ENCODE measurements around the gene TMEM120B.
"Not testable (repeated sequence)": the region's sequence is repeated elsewhere in the genome, so short reads cannot be mapped to it uniquely, and the experiment has no call there.

Gene TMEM120B

GRCh38 chr12:121712461-121713256, at the start of gene TMEM120B:
TSS of gene TMEM120B (plus strand) at chr12:121712752. CDS start at chr12:121712896, 144 bp downstream.
- Histone ChIP-seq H3K4me3 (ENCODE audit: low read length) (peak within 1 kb of the TSS; percentile 89), H3K79me2 (ENCODE audit: low read length) (peaks cover 33% of the 10 kb centered on the region), H3K4me1 (ENCODE audit: low read length) (peaks cover 39% of the 10 kb centered on the region), H3K27me3 (ENCODE audit: low read depth, low read length) (no peaks in the 10 kb centered on the region), H3K27ac (ENCODE audit: low read length) (peak within 1 kb of the TSS; percentile 23; the same call in 1 of the 2 replicates), H4K20me1 (ENCODE audit: insufficient read depth, low read length) (no peaks in the 10 kb centered on the region), H2AFZ (ENCODE audit: low read depth, low read length) (peak within 1 kb of the TSS; percentile 85; the same call in 1 of the 2 replicates), H3K9ac (ENCODE audit: low read length) (peak within 1 kb of the TSS; percentile 74), H3K9me3 (ENCODE audit: insufficient read depth, low read length) (no peaks in the 10 kb centered on the region), H3K36me3 (replicated peaks; ENCODE audit: low read depth, low read length) (peaks cover 5% of the 10 kb centered on the region), H3K4me2 (ENCODE audit: low read length) (peak within 1 kb of the TSS; percentile 99)
- TF ChIP-seq EZH2phosphoT487 (IDR thresholded peaks at IDR 0.05; ENCODE audit: low read depth) (no peak), CTCF (IDR thresholded peaks at IDR 0.05; ENCODE audit: low read depth, low read length) (0 out of 2 replicates have a peak, but pooled peaks have one; percentile 7)

DNA sequence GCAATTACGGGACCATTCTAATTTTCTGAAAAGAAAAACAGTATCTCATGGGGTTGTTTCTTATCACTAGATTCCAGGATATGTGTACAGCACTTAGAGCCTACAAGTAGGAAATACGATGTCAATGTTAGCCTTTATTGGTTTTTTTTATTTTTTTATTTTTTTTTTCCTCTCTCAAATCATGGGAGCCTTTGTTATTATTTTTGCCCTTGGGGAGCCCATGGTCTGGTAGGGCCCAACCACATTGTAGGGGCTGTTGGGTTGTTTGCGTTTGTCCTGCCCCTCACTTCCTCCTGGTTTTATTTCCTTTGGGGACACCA, 49.0 kb upstream of the TMEM120B start:
- Histone ChIP-seq H3K9ac (ENCODE audit: low read length) (peak overlapping the region; percentile 29), H3K36me3 (replicated peaks; ENCODE audit: low read depth, low read length) (no peaks in the 10 kb centered on the region), H3K27ac (ENCODE audit: low read length) (peak overlapping the region; percentile 16; the same call in 1 of the 2 replicates), H3K79me2 (ENCODE audit: low read length) (peaks cover 7% of the 10 kb centered on the region; the same call in 1 of the 2 replicates), H4K20me1 (ENCODE audit: insufficient read depth, low read length) (no peaks in the 10 kb centered on the region), H3K4me2 (ENCODE audit: low read length) (peak overlapping the region; percentile 79), H2AFZ (ENCODE audit: low read depth, low read length) (peak overlapping the region; percentile 66), H3K9me3 (ENCODE audit: insufficient read depth, low read length) (no peaks in the 10 kb centered on the region), H3K4me1 (ENCODE audit: low read length) (peaks cover 17% of the 10 kb centered on the region), H3K27me3 (ENCODE audit: low read depth, low read length) (no peaks in the 10 kb centered on the region), H3K4me3 (ENCODE audit: low read length) (peak overlapping the region; percentile 96)
- no peak for TF ChIP-seq EZH2phosphoT487 (IDR thresholded peaks at IDR 0.05; ENCODE audit: low read depth)
- no peak for TF ChIP-seq CTCF (IDR thresholded peaks at IDR 0.05; ENCODE audit: low read depth, low read length)

DNA sequence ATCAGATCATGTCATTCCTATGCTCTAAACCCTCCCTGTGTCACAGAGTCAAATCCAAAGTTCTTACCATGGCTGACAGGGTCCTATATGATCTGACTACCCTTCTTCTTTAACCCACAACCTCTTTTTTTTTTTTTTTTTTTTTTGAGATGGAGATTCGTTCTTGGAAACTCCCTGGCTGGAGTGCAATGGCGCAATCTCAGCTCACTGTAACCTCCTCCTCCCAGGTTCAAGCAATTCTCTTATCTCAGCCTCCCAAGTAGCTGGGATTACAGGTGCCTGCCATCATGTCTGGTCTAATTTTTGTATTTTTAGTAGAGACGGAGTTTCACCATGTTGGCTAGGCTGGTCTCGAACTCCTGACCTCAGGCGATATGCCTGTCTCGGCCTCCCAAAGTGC, 45.7 kb upstream of the TMEM120B start:
- not testable (repeated sequence) for H3K27ac ChIP-seq (ENCODE audit: low read length); H3K27me3 ChIP-seq (ENCODE audit: low read depth, low read length); H3K9me3 ChIP-seq (ENCODE audit: insufficient read depth, low read length); H3K9ac ChIP-seq (ENCODE audit: low read length); H3K79me2 ChIP-seq (ENCODE audit: low read length); H3K4me2 ChIP-seq (ENCODE audit: low read length); H3K36me3 ChIP-seq (replicated peaks; ENCODE audit: low read depth, low read length); H2AFZ ChIP-seq (ENCODE audit: low read depth, low read length); H3K4me3 ChIP-seq (ENCODE audit: low read length); H4K20me1 ChIP-seq (ENCODE audit: insufficient read depth, low read length)
- H3K4me1 ChIP-seq (ENCODE audit: low read length): peaks cover 14% of the 10 kb centered on the region

- Histone ChIP-seq H4K20me1 (ENCODE audit: insufficient read depth, low read length) (no peaks in the 10 kb centered on the region), H3K4me2 (ENCODE audit: low read length) (no peak overlapping the region), H3K36me3 (replicated peaks; ENCODE audit: low read depth, low read length) (no peaks in the 10 kb centered on the region), H3K27me3 (ENCODE audit: low read depth, low read length) (no peaks in the 10 kb centered on the region), H3K4me1 (ENCODE audit: low read length) (peaks cover 18% of the 10 kb centered on the region), H2AFZ (ENCODE audit: low read depth, low read length) (no peak overlapping the region), H3K27ac (ENCODE audit: low read length) (no peak overlapping the region), H3K9me3 (ENCODE audit: insufficient read depth, low read length) (no peaks in the 10 kb centered on the region), H3K79me2 (ENCODE audit: low read length) (peaks cover 7% of the 10 kb centered on the region; the same call in 1 of the 2 replicates), H3K4me3 (ENCODE audit: low read length) (no peak overlapping the region), H3K9ac (ENCODE audit: low read length) (no peak overlapping the region)
- TF ChIP-seq CTCF (IDR thresholded peaks at IDR 0.05; ENCODE audit: low read depth, low read length) (peak; percentile 74), EZH2phosphoT487 (IDR thresholded peaks at IDR 0.05; ENCODE audit: low read depth) (no peak)
Observed at GRCh38 chr12:121668750-121669520, 43.6 kb upstream of the TMEM120B start.

All from OCI-LY3 (cell line).